ENCODE results near the gene AGMO.

Gene AGMO

DNA sequence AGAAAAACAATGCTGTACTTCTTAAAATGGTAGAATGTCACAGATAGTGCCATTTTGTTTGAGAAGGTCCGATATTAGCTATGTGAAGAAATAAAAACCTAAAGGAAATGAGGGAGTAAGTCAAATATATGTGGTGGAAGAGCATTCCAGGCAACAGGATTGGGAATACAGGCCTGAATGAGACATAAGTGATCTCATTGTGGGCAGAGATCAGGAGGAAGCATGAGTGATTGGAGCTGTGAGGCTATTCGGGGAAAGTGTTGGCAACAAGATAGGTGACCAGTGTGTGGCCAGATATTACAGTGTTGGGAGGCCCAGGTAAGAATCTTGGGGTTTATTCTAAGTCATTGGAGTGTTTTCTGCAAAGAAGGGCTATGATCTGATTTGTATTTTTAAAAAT, 41.3 kb upstream of the AGMO start:
- H3K9me3 Mint-ChIP-seq, result no peaks in the 10 kb centered on the region
- TF ChIP-seq CTCF (IDR thresholded peaks at IDR 0.05; ENCODE audit: unreplicated experiment in 3 of 3), result no peak
- no peak overlapping the region for H3K4me3 Mint-ChIP-seq
- H3K27ac Mint-ChIP-seq, result no peak overlapping the region
- no peaks in the 10 kb centered on the region for H3K27me3 Mint-ChIP-seq (ENCODE audit: low read depth)
- peaks cover 5% of the 10 kb centered on the region for H3K4me1 Mint-ChIP-seq
- H3K36me3 Mint-ChIP-seq (ENCODE audit: low read depth), result no peaks in the 10 kb centered on the region

DNA sequence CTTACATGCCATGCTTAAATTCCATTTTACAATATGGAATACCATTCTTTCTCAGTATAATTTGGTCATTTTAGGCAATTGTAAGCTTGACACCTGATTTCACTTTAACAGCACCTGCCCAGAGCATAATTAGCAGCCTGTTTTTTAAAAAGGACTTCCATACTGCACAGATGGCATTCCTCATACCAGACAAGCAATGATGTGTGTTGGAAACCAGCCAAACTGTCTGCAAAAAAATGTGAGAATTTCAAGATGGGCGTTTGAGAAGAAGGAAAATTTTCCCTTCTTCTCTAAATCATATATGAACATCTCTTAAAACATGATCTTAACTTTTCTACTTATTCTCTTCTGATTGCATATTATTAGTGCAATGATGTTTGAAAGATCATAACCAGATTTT, 40.4 kb upstream of the AGMO start:
- Mint-ChIP-seq H3K27me3 (ENCODE audit: low read depth) (no peaks in the 10 kb centered on the region), H3K36me3 (ENCODE audit: low read depth) (no peaks in the 10 kb centered on the region), H3K9me3 (no peaks in the 10 kb centered on the region), H3K27ac (peak overlapping the region in 1 of 3 experiments; percentile 48), H3K4me1 (peaks cover 5% of the 10 kb centered on the region), H3K4me3 (no peak overlapping the region)
- no peak for TF ChIP-seq CTCF (IDR thresholded peaks at IDR 0.05; ENCODE audit: unreplicated experiment in 3 of 3)

DNA sequence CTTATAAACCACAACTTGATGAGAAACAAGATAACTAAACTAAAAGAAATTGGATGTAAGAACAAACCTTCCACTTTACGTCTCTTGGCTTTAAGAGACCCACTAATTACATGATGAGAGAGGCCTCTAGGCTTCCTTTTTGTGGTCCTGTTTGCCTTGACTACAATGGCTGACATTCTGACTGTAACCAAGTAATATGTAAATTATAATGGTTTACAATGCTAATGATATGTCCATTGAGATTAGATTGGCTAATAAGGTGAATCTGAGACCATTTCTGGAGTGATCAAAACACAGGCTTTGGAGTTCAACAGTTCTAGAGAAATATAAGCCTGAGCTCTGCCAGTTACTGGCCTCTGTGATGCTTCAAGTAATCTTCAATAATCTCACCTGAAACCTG, 39.4 kb upstream of the AGMO start:
- Mint-ChIP-seq H3K27ac (no peak overlapping the region), H3K36me3 (ENCODE audit: low read depth) (no peaks in the 10 kb centered on the region), H3K9me3 (no peaks in the 10 kb centered on the region), H3K4me3 (no peak overlapping the region), H3K27me3 (ENCODE audit: low read depth) (no peaks in the 10 kb centered on the region), H3K4me1 (peaks cover 5% of the 10 kb centered on the region)
- no peak for TF ChIP-seq CTCF (IDR thresholded peaks at IDR 0.05; ENCODE audit: unreplicated experiment in 3 of 3)

- H3K4me3 Mint-ChIP-seq, result no peak overlapping the region
- peaks cover 5% of the 10 kb centered on the region for H3K4me1 Mint-ChIP-seq
- H3K36me3 Mint-ChIP-seq (ENCODE audit: low read depth), result no peaks in the 10 kb centered on the region
- no peak for TF ChIP-seq CTCF (IDR thresholded peaks at IDR 0.05; ENCODE audit: unreplicated experiment in 3 of 3)
- no peak overlapping the region for H3K27ac Mint-ChIP-seq
- H3K9me3 Mint-ChIP-seq, result no peaks in the 10 kb centered on the region
- H3K27me3 Mint-ChIP-seq (ENCODE audit: low read depth), result no peaks in the 10 kb centered on the region
Measured at GRCh38 chr7:15600298-15600697, 38.5 kb upstream of the AGMO start.

GRCh38 chr7:15594461-15594860, 32.6 kb upstream of the AGMO start:
- H3K36me3 Mint-ChIP-seq (ENCODE audit: low read depth), result no peaks in the 10 kb centered on the region
- H3K4me3 Mint-ChIP-seq, result no peak overlapping the region
- peaks cover 2% of the 10 kb centered on the region for H3K9me3 Mint-ChIP-seq
- no peak overlapping the region for H3K27ac Mint-ChIP-seq
- no peaks in the 10 kb centered on the region for H3K4me1 Mint-ChIP-seq
- no peak for TF ChIP-seq CTCF (IDR thresholded peaks at IDR 0.05; ENCODE audit: unreplicated experiment in 3 of 3)
- H3K27me3 Mint-ChIP-seq (ENCODE audit: low read depth), result no peaks in the 10 kb centered on the region

DNA sequence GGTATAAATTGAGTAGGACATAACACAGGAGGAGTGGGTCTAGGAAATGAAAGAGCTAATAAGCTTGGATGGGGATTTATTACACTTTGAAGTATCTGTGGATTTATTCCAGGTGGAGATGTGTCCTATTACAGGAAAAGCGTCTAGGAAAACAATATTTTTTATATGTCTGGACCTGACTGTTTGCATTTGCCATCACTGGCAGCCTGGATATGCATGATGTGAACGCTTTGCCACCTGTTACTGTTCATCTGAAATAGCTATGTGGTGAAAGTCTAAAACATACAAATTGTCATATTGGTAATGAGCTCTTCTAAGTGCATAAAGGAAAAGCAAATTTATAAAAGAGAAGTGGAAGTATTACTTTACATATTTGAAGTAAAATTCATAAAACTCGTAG, 31.6 kb upstream of the AGMO start:
- Mint-ChIP-seq H3K4me1 (no peaks in the 10 kb centered on the region), H3K36me3 (ENCODE audit: low read depth) (no peaks in the 10 kb centered on the region), H3K4me3 (no peak overlapping the region), H3K27ac (peak overlapping the region in 1 of 3 experiments; percentile 21), H3K9me3 (peaks cover 2% of the 10 kb centered on the region), H3K27me3 (ENCODE audit: low read depth) (no peaks in the 10 kb centered on the region)
- TF ChIP-seq CTCF (IDR thresholded peaks at IDR 0.05; ENCODE audit: unreplicated experiment in 3 of 3), result no peak
